Stimulated activated CD4-positive, alpha-beta T cell treated with anti-CD3 and anti-CD28 coated beads, Interleukin-4, amount 100 ng/mL, for 4 hours (primary cell): ENCODE results near the gene CXCR3.
"Not testable (repeated sequence)": the region's sequence is repeated elsewhere in the genome, so short reads cannot be mapped to it uniquely, and the experiment has no call there.

Source experiments
- DNase-seq, 2 experiments: peaks; one replicate each; pipeline ENCODE4 v3.0.0-alpha.2; 2020

CXCR3 gene

DNA sequence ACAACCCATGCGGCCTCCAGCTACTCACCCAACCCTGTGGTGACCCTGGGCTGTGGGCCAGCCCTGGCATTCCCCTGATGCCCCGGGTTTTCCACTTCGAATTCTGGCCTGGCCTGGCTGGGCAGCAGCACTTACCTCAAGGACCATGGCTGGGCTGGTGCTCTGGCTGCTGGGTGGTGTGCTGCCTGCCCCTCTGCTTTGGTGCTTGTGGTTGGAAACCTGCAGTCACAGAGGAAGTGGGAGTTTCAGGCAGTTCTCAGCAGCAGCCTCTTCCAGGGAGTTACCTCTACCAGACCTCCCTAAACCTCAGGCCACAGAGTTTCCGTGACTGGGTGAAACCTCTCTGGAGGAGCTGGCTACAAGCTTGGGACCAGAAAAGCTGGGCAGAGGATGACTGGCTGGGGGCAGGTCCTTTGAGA, at the start of gene CXCR3:
TSS of gene CXCR3 (minus strand) at position 209 of the 419 bp plus-strand sequence. CDS start at position 147, 62 bp downstream.
- peak; percentile 40 to 74 for DNase-seq

DNA sequence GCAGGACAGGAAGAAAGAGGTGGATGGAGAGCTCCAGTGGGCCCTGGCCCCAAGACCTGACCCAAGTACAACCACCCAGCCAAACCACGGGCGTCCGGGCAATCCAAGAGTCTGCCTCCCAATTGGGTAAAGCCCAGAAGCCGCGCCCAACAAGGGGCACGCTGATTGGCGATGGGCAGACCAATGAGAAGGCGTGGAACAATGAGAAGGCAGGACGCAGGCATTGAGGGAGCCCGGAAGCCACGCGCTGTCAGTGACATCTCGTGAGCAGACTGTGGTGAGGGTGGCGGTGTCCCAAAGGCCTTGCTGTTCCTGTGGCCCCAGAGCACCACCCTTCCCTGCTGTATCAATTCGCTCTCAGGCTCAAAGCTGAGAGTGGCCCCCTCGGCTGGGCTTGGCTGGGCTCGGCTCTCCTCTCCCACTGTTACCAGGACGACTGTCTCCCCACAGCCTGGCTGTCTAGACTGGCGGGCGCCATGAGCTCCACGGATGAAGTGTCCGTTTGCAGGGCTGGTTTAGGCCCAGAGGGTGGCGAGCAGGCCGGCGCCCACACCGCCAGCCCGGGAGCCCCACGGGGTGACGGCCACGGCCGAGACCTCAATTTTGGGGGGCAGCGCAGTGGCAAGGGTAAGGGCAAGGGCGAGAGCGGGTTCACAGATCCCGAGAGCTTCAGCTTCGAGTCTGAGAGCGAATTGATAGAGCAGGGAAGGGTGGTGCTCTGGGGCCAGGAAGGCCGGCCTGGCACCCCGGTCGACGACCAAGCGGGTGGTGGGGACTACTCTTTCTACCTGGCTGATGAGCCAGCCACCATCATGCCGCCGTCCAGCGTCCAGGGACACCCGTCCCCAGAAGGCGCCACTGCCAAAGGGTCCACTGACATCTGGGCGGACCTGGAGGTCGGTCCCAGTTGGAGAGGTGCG, 49.3 kb upstream of the CXCR3 start, which contains the start of gene LOC101059915:
TSS of gene LOC101059915 (plus strand) at position 219 of the 920 bp plus-strand sequence.
- no peak for DNase-seq

DNA sequence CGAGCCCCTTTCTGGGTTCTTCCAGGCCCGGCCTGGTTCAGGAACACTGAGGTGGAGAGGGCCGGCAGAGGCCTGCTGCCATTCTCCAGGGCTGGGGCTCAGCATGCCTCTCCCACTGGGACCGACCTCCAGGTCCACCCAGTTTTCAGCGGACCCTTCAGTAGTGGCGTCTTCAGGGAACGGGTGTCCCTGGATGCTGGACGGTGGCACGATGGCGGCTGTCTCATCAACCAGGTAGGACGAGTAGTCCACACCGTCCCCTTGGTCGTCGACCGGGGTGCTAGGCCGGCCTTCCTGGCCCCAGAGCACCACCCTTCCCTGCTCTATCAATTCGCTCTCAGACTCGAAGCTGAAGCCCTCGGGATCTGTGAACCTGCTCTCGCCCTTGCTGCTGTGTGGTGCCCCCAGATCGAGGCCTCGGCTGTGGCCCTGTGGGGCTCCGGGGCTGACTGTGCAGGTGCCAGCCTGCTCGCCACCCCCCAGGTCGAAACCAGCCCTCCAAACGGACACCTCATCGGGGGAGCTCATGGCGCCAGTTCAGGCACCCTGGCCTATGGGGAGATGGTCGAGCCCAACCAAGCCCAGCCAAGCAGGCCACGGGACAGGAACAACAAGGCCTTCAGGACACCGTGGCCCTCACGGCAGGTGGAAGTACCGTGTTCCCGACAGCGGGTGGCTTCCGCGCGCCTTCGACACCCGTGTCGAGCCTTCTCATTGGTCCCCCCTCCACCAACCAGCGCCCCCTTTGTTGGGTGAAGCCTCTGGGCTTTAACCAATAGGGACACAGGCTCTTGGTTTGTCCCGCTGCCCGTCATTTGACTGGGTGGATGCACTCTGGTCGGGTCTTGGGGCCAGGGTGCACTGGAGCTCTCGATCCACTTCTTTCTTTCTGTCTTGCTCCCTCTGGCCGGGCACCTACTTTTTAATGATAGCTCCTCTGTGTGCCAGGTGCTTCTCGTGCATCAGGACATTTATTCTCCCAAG, 48.2 kb upstream of the CXCR3 start:
- no peak for DNase-seq

DNA sequence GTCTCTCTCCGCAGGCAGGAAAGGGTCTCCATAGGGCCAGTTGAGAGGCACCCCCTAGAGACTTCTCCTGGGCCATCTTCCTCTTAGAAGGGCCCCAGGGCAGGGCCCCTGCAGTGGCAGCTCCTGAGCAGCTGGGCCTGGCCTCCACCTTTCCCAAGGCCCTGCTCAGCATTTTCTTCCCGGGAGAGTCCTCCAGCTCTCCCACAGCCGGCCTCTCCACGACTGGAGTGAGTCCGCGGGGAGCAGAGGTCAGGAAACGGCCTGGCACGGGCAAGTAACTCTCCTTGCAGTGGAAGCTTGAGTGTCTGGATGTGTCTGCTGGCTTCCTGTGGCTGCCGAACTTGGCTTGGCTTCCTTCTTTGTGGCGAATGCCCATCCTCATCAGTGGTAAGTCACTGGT, 47.4 kb upstream of the CXCR3 start:
- DNase-seq = no peak

DNA sequence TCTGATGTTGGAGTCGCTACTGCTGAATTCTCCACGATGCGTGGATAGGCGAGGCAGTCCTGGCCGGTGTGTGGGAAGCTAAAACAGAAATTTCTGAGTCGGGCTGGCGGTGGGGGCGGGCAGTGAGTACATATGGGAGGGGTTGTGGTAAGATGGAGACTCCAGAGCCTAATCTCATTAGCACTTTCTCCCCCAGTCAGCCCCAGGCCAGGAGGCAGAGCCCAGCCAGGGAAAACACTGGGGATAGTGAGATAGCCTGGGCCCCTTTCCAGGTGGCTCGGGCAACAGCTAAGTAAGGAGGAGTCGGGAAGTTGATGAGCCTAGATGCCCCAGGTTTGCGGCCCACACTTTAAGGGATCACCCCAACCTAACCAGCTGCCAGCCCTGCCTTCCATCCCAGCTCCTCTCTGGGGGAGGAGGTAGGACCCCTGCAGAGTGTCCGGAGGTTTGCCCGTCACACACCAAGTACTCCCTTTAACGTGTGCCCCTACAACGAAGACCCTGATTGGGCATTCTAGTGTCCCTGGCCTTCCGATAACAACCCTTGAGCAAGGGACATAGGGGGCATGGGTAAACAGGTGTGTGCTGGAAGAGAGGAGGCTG, 46.7 kb upstream of the CXCR3 start:
- no peak for DNase-seq

DNA sequence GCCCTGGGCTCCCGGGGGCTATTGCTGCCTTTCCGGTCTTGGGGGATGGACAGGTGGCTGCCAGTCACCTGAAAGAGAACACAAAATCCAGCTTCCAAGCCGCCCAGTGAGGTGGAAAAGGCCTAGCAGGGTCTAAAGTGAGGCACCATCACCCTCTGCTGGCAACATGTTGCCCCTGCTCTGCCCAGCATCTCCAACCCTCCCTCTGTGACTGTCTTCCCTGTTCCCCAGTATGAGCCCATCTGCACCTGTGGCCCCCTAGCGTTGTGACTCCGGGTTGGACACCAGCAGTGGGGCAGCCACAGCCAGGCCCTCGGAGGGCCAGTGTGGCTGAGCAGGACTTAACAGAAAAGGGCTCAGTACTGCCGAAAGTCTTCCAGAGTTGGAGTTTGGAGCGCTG, 45.9 kb upstream of the CXCR3 start:
- DNase-seq = not testable (repeated sequence)

DNA sequence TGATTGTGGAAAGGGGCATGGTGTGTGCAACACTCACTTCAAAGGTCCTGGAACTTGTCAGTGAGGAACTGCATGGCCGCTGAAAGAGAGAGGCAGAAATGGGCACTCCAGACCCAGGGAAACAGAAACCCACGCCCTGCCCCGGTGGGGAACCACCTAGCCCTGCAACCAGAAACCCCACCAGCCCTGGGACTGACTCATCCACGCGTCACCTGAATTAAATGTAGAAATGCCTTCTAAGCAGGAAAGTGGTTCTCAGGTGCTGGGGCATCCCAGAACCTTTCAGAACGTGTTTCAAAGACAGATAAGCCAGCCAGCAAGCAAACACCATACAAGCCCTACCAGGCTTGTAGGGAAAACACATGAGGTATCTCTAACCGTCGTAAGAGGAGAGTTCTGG, 44.9 kb upstream of the CXCR3 start:
- DNase-seq = peak; percentile 45 to 70

DNA sequence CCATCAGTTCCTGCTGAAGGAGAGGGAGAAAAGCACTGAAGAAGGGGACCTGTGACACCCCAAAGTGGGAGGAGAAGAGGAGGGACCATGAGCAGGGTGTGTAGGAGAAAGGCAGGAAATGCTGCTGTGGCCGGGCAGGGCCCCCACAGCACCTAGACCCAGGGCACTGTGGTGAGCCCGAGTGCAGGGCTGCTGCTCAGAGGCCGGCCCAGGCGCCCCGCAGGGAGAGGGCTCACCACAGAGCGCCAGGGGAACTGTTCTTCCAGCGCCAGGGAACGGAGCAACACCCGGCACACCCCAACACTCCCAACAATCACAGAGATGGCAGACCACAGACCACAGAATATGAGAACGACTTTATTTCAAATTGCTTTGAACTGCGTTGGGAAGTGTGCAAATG, 44.3 kb upstream of the CXCR3 start:
- not testable (repeated sequence) for DNase-seq

DNA sequence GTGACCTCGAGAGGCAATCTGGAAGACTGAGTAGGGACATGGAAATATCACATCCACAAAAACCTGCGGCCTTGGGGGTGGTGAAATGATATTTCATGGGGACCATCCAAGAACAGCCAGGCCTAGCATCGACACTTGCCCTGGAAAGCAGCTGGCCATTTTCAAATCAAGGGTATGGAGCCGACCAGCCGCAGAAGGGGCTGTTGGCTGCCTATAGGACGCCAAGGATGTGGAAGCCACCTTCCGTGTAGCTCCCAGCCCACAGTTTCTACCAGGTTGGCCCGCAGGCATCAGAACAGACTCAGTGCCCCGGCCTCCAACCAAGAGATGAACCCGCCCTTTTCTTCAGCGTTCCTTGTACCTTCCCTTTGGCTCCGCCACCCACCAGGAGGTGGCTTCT, 43.6 kb upstream of the CXCR3 start:
- DNase-seq = no peak

DNA sequence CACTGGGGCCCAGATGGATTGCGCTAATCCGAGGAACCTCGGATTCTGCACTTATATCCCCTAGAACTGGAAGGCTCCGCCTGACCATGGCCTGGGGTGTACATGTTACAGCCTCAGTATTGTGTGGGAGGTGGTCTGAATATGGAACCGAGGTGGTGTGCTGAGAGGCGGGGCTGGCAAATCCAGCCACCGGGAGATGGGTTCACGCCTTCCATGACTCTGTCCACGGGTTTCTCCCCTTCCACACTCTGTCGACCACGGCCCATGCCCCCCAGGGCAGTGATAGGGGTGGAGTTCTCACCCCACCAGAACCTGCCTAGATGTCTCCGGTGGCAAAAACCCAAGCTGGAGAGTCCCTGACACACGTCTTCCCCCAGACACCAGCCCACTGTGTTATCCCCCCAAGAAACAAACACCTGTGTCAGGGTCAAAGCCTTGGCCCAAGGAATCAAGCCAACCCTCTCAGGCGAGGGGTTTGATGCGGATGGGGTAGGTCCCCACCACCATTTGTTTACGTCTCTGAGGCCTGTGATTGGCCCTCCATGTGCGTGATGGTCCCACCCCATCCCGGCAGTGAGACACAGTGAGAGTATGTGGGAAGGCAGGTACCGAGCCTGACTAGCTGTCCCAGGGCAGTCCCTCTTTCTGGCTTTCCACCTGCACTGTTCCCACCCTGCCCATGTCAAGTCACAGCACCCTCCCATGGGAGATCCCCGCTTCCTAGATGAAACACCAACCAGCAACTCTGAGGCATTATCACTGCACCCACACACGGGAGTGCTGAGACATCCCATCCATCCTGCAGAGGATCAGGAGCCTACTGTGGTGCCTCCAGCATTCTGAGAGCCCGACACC, 42.5 kb upstream of the CXCR3 start:
- no peak for DNase-seq

DNA sequence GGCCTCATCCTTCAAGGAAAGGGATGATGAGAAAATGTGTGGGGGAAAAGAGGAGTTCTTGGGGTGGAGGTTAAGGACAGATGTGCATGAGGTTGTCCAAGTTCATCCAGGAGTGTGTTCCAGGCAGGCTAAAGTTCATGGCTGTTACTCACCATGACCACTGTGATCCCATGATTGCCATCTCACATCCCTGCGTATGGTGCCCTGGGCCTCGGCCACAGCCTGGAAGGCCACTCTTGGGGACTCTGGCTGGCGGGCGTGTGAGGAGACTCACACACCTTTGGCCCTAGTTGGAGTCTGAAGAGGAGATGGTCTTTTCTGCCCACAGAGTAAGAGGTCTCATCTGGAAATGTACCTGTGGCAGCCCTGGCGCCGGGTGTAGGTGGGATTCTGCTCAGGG, 41.6 kb upstream of the CXCR3 start:
- no peak for DNase-seq

DNA sequence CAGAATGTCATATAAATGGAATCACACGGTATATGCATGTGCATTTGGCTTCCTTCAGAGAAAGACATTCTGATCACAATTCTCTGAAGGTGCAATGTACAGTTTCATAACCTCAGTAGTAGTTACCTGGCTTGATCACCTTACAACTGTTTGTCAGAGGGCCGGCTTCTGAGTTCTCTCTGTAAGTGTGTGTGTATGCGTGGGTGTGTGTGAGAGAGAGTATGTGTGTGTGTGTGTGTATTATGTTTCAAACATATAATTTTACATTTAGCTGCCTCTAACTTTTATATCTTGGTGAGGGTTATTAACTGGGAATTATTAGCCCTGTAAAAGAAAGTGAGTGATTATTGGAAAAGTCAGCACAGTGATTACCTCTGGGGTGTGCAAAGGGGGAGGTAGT, 41.0 kb upstream of the CXCR3 start:
- no peak for DNase-seq

DNA sequence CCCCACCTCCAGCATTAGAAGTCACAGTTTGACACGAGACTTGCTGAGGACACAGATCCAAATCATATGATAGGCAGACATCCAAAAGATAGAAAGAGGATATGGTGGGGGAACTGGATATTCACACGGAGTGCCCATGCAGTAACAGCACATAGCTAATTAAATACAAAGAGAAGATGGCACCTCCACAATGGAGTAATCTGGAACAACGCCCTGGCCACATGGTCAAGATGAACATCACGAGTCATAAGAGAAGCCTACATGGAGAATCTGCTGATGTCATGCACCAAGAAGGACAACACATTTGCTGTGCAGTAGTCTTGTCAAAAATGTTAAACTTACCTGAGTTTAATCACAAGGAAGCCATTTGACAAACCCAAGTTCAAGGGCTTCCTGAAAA, 39.0 kb upstream of the CXCR3 start:
- no peak for DNase-seq

DNA sequence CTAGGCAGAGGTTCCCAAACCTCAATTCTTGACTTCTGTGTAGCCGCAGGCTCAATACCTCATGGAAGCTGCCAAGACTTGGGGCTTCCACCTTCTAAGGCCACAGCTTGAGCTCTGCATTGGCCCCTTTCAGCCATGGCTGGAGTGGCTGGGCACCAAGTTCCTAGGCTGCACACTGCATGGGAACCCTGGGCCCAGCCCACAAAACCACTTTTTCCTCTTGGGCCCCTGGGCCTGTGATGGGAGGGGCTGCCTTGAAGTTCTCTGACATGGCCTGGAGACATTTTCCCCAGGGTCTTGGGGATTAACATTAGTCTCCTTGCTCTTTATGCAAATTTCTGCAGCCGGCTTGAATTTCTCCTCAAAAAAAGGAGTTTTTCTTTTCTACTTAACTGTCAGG, 35.0 kb upstream of the CXCR3 start:
- no peak for DNase-seq

DNA sequence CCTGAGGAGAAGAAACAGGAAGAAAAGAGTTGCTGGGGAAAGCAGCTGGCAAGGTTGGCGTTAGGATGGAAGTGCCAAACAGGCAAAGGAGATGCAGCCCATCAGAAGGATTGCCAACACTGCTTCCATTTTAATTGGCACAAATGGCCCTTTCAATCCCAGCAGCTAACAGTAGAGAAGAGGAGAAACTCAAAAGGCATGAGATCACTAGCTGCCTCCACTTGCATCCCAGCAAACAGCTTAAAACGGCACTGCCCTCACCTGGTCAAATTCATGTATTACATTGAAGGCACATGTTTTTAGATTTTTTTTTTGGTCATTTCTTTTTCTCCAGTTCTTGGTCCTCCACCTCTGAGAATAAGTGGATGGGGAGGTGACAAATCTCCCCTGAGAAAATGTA, 34.1 kb upstream of the CXCR3 start:
- peak; percentile 34 to 40 for DNase-seq

DNA sequence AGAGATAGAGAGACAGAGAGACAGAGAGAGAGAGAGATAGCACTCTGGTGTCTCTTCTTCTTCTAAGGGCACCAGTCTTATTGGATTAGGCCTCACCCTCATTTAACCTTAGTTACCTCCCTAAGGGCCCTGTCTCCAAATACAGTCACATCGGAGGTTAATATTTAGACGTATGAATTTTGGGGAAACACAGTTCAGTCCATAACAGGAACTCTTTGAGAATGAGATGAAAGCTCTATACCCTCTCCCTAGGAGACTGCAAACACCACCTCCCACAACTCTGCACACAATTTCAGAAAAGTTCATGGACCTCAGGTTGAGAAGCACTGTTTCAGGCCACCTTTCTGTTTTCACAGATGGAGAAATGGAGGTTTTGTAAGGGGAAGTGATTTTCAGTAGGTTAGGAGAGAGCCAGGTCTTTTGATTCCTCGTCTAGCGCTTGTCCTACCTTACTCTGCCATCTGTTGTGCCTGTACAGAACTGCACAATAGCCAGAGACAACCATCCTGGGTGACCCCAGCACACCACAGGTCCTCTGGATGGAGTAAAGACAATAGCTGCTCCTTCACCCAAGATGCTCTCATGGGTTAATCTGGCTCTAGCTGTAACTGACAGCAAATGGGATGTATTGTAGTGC, 32.1 kb upstream of the CXCR3 start:
- peak in 1 of 2 experiments; percentile 9 for DNase-seq

DNA sequence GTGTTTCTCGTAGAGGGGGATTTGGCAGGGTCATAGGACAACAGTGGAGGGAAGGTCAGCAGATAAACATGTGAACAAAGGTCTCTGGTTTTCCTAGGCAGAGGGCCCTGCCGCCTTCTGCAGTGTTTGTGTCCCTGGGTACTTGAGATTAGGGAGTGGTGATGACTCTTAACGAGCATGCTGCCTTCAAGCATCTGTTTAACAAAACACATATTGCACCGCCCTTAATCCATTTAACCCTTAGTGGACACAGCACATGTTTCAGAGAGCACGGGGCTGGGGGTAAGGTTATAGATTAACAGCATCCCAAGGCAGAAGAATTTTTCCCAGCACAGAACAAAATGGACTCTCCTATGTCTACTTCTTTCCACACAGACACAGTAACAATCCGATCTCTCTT, 26.1 kb upstream of the CXCR3 start:
- not testable (repeated sequence) for DNase-seq

DNA sequence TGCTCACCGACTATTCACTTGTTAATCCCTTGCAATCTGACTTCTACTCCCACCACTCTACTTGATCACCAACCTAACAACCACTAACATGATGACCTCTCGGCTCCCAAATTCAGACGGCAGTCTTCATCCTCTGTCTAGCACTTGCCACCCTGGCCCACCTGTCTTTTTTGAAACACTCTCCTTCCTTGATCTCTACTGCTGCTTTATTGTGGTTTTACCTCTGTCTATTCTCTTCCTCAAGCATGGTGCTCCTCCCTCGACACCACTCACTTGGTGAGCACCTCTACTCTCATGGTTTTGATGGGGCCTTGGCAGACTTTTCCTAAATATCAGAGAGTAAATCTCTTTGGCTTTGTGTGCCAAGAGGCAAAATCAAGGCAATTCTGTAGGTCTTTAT, 21.7 kb upstream of the CXCR3 start:
- DNase-seq = no peak

DNA sequence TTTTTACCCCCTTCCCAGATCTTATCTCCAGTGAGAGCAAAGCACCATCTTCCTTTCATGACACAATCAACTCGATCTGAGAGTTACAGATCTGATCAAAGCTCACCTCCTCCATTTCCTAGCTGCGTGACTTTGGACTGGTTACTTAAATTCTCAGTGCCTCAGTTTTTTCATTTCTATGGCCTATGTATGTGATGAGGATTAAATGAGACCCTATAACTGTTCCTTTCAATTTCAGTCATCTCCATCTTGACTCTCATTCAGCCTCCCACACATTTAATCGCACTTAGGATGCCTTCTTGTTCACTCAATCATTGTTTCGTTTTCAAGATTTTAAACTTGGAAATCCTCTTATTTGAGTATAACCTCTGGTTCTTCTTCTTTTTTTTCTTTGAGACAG, 20.1 kb upstream of the CXCR3 start:
- DNase-seq = no peak

DNA sequence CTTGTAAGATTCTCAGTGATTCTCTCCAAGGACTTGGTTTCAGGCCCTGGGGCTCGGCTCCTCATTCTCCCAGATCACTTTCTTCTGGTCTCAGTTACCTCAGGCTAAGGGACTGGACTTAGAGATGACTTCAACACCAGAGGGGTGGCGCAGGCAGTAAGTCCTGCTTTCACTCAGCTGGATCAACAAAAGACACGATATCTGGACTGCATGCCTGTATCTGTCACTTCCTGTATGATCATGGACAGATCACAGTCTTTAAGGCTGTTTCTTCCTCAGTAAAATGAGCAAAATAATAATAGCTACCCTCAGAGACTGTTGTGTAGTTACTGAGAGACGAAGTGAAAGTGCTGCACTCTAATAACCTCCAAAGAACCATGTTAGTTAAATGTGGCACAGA, 19.5 kb upstream of the CXCR3 start:
- DNase-seq = no peak

DNA sequence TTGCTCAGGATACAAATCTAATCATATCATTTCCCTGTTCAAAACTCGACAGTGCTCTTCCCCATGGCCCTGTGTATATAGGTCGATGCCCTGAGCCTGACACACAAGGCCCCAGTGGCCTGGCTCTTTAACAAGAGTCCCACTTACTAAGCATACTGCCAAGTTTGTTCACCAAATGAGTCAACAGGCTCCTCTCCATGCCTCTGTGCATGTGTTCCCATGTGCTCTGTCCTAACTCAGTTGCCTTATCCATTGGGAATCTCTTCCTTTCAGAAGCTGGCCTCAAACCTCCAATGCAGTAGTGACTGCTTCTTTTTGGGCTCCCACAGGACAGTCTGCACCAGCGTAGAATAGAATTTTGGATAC, 18.9 kb upstream of the CXCR3 start:
- no peak for DNase-seq
